ENCODE measurements around the gene MARCO. TPM values are rescaled to one million over a fixed set of nuclear protein-coding genes. Genes with fewer than 3 reads are reported as not detected.

MARCO gene
- total and polyA plus RNA-seq, 2 of the 8 experiments (the other 6 are each of a cell fraction or from before 2014, with no cell fraction given), result not detected

DNA sequence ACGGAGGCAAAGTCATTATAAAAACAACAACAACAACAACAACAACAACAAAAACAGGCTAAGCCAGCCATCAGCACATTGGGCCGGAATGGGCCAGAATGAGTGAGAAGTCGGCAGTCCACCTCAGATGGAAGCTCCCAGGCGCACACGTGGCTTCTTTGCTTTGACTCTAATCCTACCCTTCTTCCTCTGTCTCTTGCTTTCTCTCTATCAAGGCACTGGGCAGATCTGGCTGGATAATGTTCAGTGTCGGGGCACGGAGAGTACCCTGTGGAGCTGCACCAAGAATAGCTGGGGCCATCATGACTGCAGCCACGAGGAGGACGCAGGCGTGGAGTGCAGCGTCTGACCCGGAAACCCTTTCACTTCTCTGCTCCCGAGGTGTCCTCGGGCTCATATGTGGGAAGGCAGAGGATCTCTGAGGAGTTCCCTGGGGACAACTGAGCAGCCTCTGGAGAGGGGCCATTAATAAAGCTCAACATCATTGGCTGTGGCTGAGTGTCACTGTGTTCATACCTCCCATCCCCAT is 52.2 kb downstream of the MARCO start:
- CTCF ChIA-PET (ENCODE audit: partially characterized antibody), result interaction anchor here (0.8 to 2.4 kb wide), 3 partner anchors 56 to 217 kb away, joined by 3 to 8 read pairs (median 3); no protein-coding TSS in a partner anchor
- H2BK20ac ChIP-seq (ENCODE audit: low read length), result no peak overlapping the region
- DNase-seq (ENCODE audit: low read depth in 1 of 2, low spot score in 2 of 2) (no peak), FAIRE-seq (no peak)
- TF ChIP-seq MAX (IDR thresholded peaks at IDR 0.05) (no peak), NRF1 (IDR thresholded peaks at IDR 0.05; ENCODE audit: low read depth, low read length) (no peak), SP4 (IDR thresholded peaks at IDR 0.05; ENCODE audit: low read length) (no peak), KDM4A (IDR thresholded peaks at IDR 0.05; ENCODE audit: low read depth, low read length, severe bottlenecking) (no peak), SUZ12 (IDR thresholded peaks at IDR 0.05; ENCODE audit: low read length) (no peak)
- no peak overlapping the region for H2BK5ac ChIP-seq (ENCODE audit: low read depth, low read length)
- no peak overlapping the region for H3K4me3 ChIP-seq (ENCODE audit: extremely low read depth in 1 of 4, insufficient read depth in 2 of 4, low read depth in 3 of 4, low read length in 4 of 4)
- no peaks in the 10 kb centered on the region for H3K79me1 ChIP-seq (ENCODE audit: low read depth, low read length)
- H3K23me2 ChIP-seq (ENCODE audit: low read depth, low read length), result no peaks in the 10 kb centered on the region
- no peak overlapping the region for H2BK120ac ChIP-seq (replicated peaks; ENCODE audit: low read depth, low read length)
- no peak overlapping the region for H3K56ac ChIP-seq (replicated peaks; ENCODE audit: insufficient read length, low read depth, low read length)
- H4K8ac ChIP-seq (ENCODE audit: extremely low read depth, insufficient read depth, low read length), result no peak overlapping the region
- H3K36me3 ChIP-seq (ENCODE audit: control insufficient read depth in 2 of 4, insufficient read depth in 4 of 4, low read length in 3 of 4), result no peaks in the 10 kb centered on the region
- H3K9ac ChIP-seq (replicated peaks in 1 of 4; ENCODE audit: extremely low read depth in 1 of 4, low read depth in 3 of 4, low read length in 3 of 4), result no peak overlapping the region
- H3K23ac ChIP-seq (ENCODE audit: insufficient read length), result no peak overlapping the region
- no peaks in the 10 kb centered on the region for H3K9me3 ChIP-seq (ENCODE audit: insufficient read depth in 2 of 2, low read depth in 1 of 2, low read length in 1 of 2)
- H4K20me1 ChIP-seq (replicated peaks in 1 of 2; ENCODE audit: control insufficient read depth in 1 of 2, insufficient read depth in 2 of 2, low read length in 2 of 2), result no peaks in the 10 kb centered on the region
- H4K5ac ChIP-seq (ENCODE audit: insufficient read length, low read depth, low read length), result no peak overlapping the region
- H3K4ac ChIP-seq (replicated peaks; ENCODE audit: insufficient read length, low read depth, low read length), result no peak overlapping the region
- H3K4me1 ChIP-seq (replicated peaks in 1 of 4; ENCODE audit: control insufficient read depth in 3 of 4, insufficient read depth in 4 of 4, low read length in 3 of 4), result no peaks in the 10 kb centered on the region; a peak in 1 of 7 replicates
- H3K27ac ChIP-seq (ENCODE audit: low read depth, low read length), result no peak overlapping the region
- POLR2A ChIA-PET (ENCODE audit: partially characterized antibody), result no interaction called here
- H2AK5ac ChIP-seq (ENCODE audit: low read depth, low read length), result no peak overlapping the region
- H3K18ac ChIP-seq (ENCODE audit: extremely low read depth, low read length), result no peak overlapping the region
- no peak overlapping the region for H3K4me2 ChIP-seq (ENCODE audit: insufficient read depth in 1 of 2, low read depth in 2 of 2, low read length in 2 of 2)
- H3K27me3 ChIP-seq (replicated peaks in 1 of 4; ENCODE audit: control insufficient read depth in 3 of 4, extremely low read depth in 1 of 4, insufficient read depth in 3 of 4, low read length in 3 of 4), result no peaks in the 10 kb centered on the region
- no peak overlapping the region for H4K91ac ChIP-seq (replicated peaks; ENCODE audit: insufficient read length, low read length)
- H2BK15ac ChIP-seq (ENCODE audit: low read length), result no peak overlapping the region
- no peak overlapping the region for H2AFZ ChIP-seq (ENCODE audit: low read length)
- H3K14ac ChIP-seq (ENCODE audit: insufficient read length), result no peak overlapping the region
- no peaks in the 10 kb centered on the region for H3K79me2 ChIP-seq (ENCODE audit: control insufficient read depth in 1 of 2, insufficient read depth in 2 of 2, low read length in 2 of 2)
- WGBS, 2 experiments (ENCODE audit: extremely low coverage in 1 of 2, insufficient coverage in 1 of 2, insufficient read length in 1 of 2, insufficient replicate concordance in 2 of 2, low coverage in 1 of 2, low lambda C conversion rate in 2 of 2, missing lambda C conversion rate in 1 of 2), result 87% methylated on average over 14 of the region's 14 CpGs; no CpG with 5 or more reads in 1 of the 2 experiments
- H2BK12ac ChIP-seq (ENCODE audit: low read depth, low read length), result no peak overlapping the region

All from H1 (cell line).